Measurements from ENCODE around the gene PLXNC1. TPM values are rescaled to one million over a fixed set of nuclear protein-coding genes. Genes with fewer than 3 reads are reported as not detected.

The PLXNC1 gene
- total and polyA plus RNA-seq, 2 of the 8 experiments (the other 6 are each of a cell fraction or from before 2014, with no cell fraction given): 0.83 to 2.0 TPM

DNA sequence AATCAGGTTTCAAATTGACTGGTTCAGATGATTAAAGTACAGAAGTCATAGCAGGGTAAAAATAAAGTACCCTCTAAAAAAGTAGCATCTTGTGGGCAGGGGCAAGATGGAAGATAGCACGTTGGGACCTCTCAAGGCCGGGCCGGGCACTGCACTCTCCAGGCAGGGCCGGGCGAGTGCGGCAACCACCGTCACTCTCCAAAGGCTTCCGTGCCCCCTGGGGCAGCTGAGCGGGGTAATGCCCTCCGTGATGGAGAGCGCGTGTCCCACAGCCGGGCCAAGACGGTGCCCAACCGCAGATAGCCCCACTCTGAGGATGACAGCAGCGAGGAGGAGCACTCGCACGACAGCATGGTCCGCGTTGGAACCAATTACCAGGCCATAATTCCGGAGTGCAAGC is 8.6 kb upstream of the PLXNC1 start:
- no peak overlapping the region for H4K91ac ChIP-seq (replicated peaks; ENCODE audit: insufficient read length, low read length)
- FAIRE-seq: no peak

More for the DNA sequence above, 8.6 kb upstream of the PLXNC1 start:
- H2BK15ac ChIP-seq (ENCODE audit: low read length): no peak overlapping the region
- H3K36me3 ChIP-seq (ENCODE audit: control insufficient read depth in 2 of 4, insufficient read depth in 4 of 4, low read length in 3 of 4): no peaks in the 10 kb centered on the region
- H4K5ac ChIP-seq (ENCODE audit: insufficient read length, low read depth, low read length): no peak overlapping the region
- H2BK20ac ChIP-seq (ENCODE audit: low read length): no peak overlapping the region
- H3K23me2 ChIP-seq (ENCODE audit: low read depth, low read length): no peaks in the 10 kb centered on the region
- H3K4me1 ChIP-seq (replicated peaks in 1 of 4; ENCODE audit: control insufficient read depth in 3 of 4, insufficient read depth in 4 of 4, low read length in 3 of 4): no peaks in the 10 kb centered on the region
- H3K27me3 ChIP-seq (replicated peaks in 1 of 4; ENCODE audit: control insufficient read depth in 3 of 4, extremely low read depth in 1 of 4, insufficient read depth in 3 of 4, low read length in 3 of 4): no peaks in the 10 kb centered on the region; a peak in 4 of 7 replicates
- H3K9ac ChIP-seq (replicated peaks in 1 of 4; ENCODE audit: extremely low read depth in 1 of 4, low read depth in 3 of 4, low read length in 3 of 4): no peak overlapping the region
- no peak overlapping the region for H2AFZ ChIP-seq (ENCODE audit: low read length)
- TF ChIP-seq, protein P1, sequence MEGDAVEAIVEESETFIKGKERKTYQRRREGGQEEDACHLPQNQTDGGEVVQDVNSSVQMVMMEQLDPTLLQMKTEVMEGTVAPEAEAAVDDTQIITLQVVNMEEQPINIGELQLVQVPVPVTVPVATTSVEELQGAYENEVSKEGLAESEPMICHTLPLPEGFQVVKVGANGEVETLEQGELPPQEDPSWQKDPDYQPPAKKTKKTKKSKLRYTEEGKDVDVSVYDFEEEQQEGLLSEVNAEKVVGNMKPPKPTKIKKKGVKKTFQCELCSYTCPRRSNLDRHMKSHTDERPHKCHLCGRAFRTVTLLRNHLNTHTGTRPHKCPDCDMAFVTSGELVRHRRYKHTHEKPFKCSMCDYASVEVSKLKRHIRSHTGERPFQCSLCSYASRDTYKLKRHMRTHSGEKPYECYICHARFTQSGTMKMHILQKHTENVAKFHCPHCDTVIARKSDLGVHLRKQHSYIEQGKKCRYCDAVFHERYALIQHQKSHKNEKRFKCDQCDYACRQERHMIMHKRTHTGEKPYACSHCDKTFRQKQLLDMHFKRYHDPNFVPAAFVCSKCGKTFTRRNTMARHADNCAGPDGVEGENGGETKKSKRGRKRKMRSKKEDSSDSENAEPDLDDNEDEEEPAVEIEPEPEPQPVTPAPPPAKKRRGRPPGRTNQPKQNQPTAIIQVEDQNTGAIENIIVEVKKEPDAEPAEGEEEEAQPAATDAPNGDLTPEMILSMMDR (IDR thresholded peaks at IDR 0.05; ENCODE audit: control extremely low read depth in 1 of 3, insufficient read depth in 1 of 3, low read depth in 1 of 3, low read length in 3 of 3): peak in 1 of 3 experiments; percentile 26; a peak in 1 of 4 replicates
- TF ChIP-seq KDM1A (IDR thresholded peaks at IDR 0.05; ENCODE audit: borderline replicate concordance, low read length): no peak
- no peak overlapping the region for H2BK5ac ChIP-seq (ENCODE audit: low read depth, low read length)
- no peak overlapping the region for H3K56ac ChIP-seq (replicated peaks; ENCODE audit: insufficient read length, low read depth, low read length)
- H3K23ac ChIP-seq (ENCODE audit: insufficient read length): no peak overlapping the region
- H3K4ac ChIP-seq (replicated peaks; ENCODE audit: insufficient read length, low read depth, low read length): no peak overlapping the region
- no peak overlapping the region for H3K4me2 ChIP-seq (ENCODE audit: insufficient read depth in 1 of 2, low read depth in 2 of 2, low read length in 2 of 2)
- H3K79me1 ChIP-seq (ENCODE audit: low read depth, low read length): no peaks in the 10 kb centered on the region
- H3K18ac ChIP-seq (ENCODE audit: extremely low read depth, low read length): no peak overlapping the region
- H3K79me2 ChIP-seq (ENCODE audit: control insufficient read depth in 1 of 2, insufficient read depth in 2 of 2, low read length in 2 of 2): no peaks in the 10 kb centered on the region
- no peak overlapping the region for H3K27ac ChIP-seq (ENCODE audit: low read depth, low read length)
- no peaks in the 10 kb centered on the region for H3K9me3 ChIP-seq (ENCODE audit: insufficient read depth in 2 of 2, low read depth in 1 of 2, low read length in 1 of 2)
- no peak overlapping the region for H3K14ac ChIP-seq (ENCODE audit: insufficient read length)
- ChIA-PET POLR2A (ENCODE audit: partially characterized antibody) (interaction anchor here (1.0 kb wide), 1 partner anchor 395 kb away, joined by 3 read pairs; no protein-coding TSS in a partner anchor), CTCF (ENCODE audit: partially characterized antibody) (interaction anchor here (0.6 to 7.9 kb wide), 15 partner anchors 13 to 791 kb away, joined by 3 to 80 read pairs (median 3); no protein-coding TSS in a partner anchor)
- 82% methylated on average over 21 of the region's 21 CpGs; no CpG with 5 or more reads in 1 of the 2 experiments for WGBS, 2 experiments (ENCODE audit: extremely low coverage in 1 of 2, insufficient coverage in 1 of 2, insufficient read length in 1 of 2, insufficient replicate concordance in 2 of 2, low coverage in 1 of 2, low lambda C conversion rate in 2 of 2, missing lambda C conversion rate in 1 of 2)
- H4K8ac ChIP-seq (ENCODE audit: extremely low read depth, insufficient read depth, low read length): peak overlapping the region; percentile 14; the same call in 1 of the 2 replicates
- H3K4me3 ChIP-seq (ENCODE audit: extremely low read depth in 1 of 4, insufficient read depth in 2 of 4, low read depth in 3 of 4, low read length in 4 of 4): no peak overlapping the region
- no peak overlapping the region for H2BK120ac ChIP-seq (replicated peaks; ENCODE audit: low read depth, low read length)
- no peak overlapping the region for H2BK12ac ChIP-seq (ENCODE audit: low read depth, low read length)
- DNase-seq (ENCODE audit: low read depth in 1 of 2, low spot score in 2 of 2): no peak
- no peak overlapping the region for H2AK5ac ChIP-seq (ENCODE audit: low read depth, low read length)
- no peaks in the 10 kb centered on the region for H4K20me1 ChIP-seq (replicated peaks in 1 of 2; ENCODE audit: control insufficient read depth in 1 of 2, insufficient read depth in 2 of 2, low read length in 2 of 2)
